ENCODE data around the gene HHIP. TPM values are rescaled to one million over a fixed set of nuclear protein-coding genes. Genes with fewer than 3 reads are reported as not detected.

The HHIP gene
- total RNA-seq, 1 donor from 2014 or later = 37.1 TPM

DNA sequence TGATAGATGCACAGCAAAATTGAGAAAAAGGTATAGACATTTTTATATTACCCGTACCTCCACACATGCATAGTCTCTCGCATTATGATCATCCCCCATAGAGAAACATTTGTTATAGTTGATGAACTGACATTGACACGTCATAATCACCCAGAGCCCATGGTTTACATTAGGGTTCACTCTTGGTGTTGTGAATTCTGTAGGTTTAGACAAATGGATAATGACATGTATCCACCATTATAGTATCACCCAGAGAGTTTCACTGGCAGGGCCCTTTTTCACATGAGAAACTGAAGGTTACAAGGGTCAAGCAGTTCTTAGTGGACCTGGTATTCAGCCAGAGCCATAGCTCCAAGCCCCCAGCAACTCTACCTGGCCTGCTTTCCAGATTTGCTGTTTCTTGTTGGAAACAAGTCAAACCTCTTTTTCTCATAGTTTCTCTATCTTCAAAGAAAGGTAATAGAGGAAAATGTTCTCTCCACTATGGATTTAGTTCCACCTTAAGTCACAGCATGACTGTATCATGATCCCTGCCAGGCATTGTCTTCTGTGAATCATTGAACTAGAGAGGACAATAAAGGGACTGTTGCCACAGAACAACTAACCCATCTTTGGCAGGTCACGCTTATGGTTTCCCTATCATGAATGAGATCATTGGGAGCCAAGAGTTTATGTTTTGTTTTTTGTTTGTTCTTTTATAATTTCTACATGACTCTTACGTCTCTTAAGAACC is 64.0 kb downstream of the HHIP start:
- peak; percentile 95 for DNase-seq

DNA sequence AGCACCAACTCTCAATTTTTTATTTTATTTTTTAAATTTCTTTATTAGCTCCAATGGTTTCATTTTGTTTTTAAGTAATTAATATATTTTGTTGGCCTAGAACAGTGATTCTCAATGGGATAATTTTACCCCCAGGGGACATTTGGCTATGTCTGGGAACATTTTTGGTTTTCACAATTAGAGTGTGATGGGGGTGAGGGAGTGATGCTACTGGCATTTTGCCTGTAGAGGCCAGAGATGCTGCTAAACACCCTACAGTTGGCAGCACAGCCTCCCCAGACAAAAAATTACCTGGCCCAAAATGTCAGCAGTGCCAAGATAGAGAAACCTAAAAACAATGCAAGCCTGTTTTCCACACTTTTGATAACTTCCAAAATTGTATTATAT is 64.6 kb downstream of the HHIP start:
- DNase-seq = no peak

DNA sequence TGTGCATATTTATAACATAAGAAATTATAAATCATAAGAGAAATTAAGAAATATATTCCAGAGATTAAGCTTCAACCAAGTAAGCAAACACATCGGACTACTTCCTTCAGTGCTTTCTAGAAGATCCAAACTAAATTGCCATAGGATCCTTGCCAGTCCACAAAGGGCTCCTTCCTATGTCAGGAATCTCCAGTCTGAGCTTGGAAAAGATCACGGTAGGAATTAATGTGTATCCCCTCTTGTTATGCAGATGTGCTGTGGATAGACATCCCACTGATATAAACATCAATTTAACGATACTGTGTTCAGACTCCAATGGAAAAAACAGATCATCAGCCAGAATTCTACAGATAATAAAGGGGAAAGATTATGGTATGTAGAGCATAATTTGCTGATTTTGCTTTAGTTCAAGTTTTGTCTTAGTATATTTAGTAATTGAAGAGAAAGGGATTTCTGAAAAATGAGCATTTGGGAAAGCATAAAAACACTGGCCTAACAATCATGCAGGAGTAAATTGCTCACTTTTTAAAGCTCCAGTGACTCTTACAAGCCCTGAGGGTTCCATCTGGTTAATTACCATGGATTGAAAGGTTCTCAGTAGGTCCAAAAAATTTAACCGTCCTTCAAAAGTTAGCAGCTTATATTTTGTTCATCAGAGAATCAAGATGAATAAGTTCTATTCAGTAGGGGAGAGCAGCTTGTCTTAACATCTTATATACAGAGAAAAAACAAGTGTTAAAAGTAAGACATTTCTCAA is 65.9 kb downstream of the HHIP start:
- no peak for DNase-seq

DNA sequence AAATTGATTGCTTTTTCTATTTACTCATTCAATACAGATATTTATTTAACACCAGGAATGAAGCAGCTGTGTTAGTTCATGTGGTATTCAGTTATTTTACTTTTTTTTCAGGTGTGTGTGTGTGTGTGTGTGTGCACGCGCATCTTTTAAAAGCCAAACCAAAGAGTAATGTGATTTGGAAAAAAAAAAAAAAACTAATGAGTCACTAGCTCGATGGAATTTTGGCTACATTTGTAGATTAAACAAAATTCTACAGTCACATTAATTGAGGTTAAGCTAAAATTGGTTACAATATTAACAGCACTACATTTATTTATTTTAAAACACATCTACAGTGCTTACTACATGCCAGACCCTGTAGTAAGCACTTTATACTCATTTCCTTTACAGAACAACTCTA is 66.8 kb downstream of the HHIP start:
- no peak for DNase-seq

- DNase-seq = no peak
Observed at GRCh38 chr4:144714166-144714565, 68.2 kb downstream of the HHIP start.

GRCh38 chr4:144715230-144715629 is 69.3 kb downstream of the HHIP start:
- DNase-seq = no peak

- no peak for DNase-seq
Observed at GRCh38 chr4:144716778-144717177, 70.8 kb downstream of the HHIP start.

DNA sequence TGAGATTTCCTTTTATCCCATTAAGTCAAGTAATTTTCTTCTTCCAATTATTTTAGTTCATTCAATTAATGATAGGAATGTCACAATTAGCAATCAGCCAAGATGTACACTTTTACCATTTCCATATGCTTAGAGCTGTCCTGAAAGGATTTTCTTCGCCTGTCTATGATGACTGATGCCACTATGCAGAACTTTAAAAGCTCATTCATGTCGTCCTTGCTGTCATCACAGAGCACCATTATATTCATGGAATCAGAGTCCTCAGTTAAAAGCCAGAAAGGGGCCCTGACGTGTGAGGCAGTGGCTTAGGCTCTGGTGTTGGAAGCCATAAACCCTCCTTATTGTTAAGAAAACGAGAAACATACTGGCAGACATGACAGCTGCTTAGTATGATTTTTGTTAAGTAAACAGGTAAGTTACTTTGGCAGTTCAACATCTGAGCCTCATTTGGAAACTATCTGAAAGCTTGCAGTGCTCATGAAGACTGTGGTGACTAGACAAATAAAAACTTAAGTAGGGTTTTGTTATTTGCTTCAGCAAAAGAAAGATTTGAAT is 73.1 kb downstream of the HHIP start:
- DNase-seq = no peak

DNA sequence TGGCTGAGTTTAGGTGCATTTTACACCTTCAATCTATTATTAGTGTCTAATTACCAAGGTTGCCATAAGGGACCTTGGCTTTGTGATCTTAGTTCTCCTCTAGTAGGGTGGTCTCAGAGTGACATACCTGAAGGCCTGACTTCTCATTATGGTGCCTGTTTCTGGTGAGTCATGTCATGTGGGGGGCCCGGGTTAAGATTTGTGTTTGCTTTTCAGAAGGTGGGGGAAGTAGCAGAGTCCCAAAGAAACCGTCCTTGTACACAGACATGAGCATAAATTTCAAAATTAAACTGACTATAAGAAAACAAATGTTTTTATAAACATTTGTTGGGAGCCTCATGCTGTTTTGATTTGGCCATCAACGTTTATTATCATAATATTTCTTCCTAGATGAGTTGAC is 74.5 kb downstream of the HHIP start:
- no peak for DNase-seq

DNA sequence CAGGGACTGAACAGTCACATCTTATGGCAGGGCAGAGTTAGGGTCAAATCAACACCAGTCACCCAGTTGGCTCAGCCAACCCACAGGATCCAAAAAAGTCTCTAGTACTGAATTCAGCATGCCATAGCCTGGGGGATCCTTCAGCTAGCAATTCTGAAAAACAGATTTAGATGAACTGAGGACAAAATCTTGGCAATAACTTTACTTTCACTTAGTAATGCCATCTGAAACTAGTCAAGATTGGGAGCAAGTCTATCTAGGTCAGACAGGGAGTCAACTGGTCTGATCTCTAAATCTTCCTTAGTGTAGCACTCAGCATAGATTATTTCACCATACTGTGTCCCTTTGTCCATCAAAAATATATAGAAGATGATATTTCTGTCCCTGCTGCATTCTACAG is 76.0 kb downstream of the HHIP start:
- no peak for DNase-seq

- no peak for DNase-seq
Observed at GRCh38 chr4:144723471-144723870, 77.5 kb downstream of the HHIP start.

DNA sequence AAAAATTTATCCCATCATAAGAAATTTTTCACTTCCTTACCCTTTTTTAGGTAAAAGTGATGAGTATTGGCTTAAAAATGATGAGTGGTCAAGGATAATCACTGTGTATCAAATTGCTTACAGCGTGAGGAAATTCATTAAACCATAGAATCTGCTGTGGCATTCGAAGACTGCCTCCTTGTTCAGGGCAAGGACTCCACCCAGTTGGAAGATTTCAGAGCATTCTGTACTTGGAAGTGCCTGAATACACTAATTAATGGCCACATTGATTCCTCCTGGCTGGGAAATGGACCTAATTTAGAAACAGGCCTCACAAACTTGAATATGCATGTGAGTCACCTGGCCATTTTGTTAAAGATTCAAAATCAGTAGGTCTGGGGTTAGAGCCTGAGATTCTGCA is 83.2 kb downstream of the HHIP start:
- no peak for DNase-seq

GRCh38 chr4:144732584-144733428 is 86.8 kb downstream of the HHIP start:
- DNase-seq = no peak

DNA sequence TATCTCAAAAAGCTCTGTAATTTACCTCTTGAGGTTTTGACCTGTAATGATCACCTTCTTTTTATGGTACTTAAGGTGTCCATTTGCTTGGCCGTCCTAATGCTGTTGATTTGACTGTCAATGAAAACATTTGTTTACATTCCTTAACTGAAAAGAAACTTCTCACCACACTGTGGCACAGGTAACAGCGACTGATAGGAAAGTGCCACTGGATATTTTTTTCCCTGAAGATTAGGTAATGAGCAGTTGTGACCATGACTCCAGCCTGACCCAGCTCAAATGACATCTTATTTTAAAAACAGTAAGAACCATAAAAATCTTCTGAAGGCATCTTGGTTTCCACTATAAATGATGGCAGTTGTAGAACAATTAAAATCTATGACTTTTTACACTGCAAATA is 87.6 kb downstream of the HHIP start:
- no peak for DNase-seq

DNA sequence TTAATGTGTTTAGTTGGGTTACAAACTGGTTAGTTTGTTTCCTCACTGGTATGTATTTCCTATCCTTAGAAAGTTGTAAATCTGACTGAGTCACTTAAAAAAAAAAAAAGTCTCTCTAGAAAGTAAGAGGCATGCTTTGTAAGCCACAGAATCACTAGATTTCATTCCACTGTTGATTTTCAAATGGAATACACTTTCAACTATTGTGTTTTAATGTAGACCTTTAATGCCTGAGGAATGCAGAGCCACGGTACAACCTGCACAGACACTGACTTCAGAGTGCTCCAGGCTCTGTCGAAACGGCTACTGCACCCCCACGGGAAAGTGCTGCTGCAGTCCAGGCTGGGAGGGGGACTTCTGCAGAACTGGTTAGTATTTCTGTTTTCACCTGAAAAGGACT is 88.6 kb downstream of the HHIP start:
- no peak for DNase-seq

DNA sequence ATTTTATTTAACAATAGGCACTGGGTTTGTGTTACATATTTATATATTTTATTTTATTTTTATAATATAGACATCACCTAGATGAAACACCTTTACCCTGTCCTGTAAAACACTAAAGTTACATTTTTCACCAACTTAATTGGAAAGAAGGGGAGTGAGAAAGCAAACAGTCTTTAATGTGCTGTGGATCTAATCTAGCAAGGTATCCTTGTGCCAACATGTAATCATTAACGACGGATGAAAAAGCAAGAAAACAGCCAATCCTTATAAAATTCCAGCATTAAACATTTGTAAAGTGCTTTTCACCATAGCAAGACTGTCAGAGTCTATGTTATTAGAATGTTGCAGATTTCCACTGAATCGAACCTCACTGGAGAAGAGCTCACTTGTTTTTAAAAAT is 92.7 kb downstream of the HHIP start:
- no peak for DNase-seq

GRCh38 chr4:144739511-144740033 is 93.6 kb downstream of the HHIP start:
- DNase-seq = no peak

- no peak for DNase-seq
Observed at GRCh38 chr4:144740316-144740715, 94.4 kb downstream of the HHIP start.

DNA sequence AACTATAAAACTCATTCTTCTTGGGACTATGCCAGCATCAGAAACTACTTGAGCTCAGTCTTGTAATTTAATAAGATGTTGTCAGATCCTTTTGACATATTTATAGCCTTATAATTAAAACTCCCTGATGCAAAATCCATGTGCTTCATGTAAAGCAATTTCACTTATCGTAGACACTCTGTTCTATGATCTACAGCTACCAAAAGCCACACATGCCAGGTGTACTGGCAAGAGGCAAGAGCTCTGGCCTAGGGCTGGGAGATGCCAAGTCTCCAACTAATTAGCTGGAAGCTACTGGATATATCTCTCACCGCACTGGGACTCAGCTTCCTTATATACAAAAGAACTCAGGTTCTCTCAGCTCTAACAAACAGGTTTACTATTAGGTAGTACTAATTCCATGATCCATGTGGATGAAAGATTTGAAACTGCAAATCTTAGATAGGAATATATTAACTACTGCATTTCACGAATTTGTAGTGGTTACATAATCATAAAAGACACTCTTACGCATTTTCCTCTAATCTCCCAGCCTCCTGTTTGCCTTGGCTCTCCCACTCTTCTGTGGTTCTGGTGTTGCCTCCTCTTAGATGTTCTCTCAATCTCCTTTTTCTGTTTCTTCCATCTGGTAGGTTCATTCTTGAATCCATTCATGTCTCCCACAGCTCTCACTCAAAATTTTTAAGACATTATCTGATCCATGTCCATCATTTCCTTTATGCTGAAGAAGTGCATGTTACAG is 103.0 kb downstream of the HHIP start:
- no peak for DNase-seq

DNA sequence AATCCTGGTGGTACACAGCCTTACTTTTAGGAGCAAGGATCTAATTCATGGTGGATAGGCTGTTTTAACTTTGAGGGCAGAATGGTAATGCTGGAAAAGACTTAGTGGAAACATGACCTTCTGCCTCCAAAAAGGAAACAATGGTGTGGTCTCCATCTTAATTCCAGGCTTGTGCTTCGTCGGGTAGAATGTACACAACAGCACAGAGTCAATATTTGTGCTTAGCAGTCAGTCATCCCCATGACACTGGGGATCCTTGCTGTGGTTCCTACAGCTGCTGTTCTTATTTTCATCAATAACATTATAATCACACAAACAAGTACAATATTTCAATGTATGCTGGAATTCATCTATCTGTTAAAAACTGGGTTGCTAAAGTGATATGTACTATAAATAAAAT is 104.4 kb downstream of the HHIP start:
- DNase-seq = no peak

DNA sequence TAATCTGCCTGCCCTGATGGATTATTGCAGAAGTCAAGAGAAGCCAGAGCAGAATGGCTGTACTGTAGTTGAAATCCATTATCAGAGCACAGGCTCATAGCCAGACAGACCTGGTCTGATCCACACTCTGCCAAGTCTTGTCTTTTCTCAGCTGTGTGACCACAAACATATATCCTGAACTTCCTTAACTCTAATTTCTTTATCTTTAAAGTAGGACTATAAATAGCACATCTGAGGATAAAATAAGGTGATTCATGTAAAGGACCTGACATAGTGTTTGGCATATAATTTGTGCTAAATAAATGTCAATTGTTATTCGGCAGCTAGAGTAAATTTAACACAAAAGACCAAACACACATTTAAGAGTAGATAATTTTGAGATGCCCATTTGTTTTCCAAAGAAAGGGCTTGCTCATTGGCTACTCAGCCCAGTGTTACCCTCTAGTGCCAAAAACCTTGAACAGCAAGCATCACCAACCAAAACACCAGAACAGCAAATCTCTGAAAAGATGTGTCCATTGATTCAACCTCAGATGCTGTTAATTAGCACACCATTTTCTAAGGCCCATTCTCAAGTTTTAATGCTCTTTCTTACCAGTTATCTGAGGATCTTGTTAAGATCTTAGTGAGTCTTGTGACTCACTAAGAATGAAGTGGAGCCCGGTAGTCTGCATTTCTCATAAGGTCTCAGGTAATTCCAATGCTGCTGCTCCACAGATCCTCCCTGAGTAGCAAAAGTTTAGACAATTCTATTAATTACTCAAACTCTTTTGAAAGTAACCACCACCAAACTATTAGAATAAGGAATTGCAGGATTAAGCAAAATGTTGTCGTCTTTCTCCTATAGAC is 108.8 kb downstream of the HHIP start:
- peak; percentile 63 for DNase-seq
